NCI-H524 treated with DMSO at 0.1 percent for 48 hours (cell line): ENCODE measurements around the gene GAST.

ENCODE experiments used
- DNase-seq: peaks from one replicate; lab custom pipeline; 2025; lab: John Stamatoyannopoulos, UW

The GAST gene

GRCh38 chr17:41707803-41708669 lies 4.1 kb upstream of the GAST start:
- no peak for DNase-seq

DNA sequence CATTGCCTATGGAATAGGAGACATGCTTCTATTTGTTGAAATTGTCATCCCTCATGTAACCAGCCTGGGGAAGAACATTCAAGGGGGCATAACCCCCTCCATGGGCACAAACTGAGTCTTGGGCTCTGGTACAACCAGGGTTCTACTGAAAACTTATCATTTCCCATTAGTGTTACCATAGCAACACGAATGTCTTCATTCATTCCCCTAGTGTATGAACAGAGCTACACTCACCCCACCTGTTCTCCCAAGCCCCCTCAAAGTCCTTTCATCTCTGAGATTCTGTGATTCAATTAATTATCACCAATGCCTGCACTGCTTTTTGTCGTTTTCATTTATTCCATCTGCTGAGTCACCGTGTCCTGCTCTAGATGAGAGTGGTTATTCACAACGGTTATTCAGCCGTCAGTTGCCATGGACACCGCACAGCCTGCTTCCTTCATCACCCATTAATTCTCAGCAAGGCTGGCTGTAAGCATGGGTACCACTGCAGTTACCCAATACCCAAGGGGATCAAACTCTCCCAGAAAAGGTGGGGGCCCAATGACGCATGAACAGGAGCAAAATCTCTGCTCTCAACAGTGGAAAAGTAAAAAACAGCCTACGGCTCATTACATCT lies 1.6 kb upstream of the GAST start:
- DNase-seq, result no peak

DNA sequence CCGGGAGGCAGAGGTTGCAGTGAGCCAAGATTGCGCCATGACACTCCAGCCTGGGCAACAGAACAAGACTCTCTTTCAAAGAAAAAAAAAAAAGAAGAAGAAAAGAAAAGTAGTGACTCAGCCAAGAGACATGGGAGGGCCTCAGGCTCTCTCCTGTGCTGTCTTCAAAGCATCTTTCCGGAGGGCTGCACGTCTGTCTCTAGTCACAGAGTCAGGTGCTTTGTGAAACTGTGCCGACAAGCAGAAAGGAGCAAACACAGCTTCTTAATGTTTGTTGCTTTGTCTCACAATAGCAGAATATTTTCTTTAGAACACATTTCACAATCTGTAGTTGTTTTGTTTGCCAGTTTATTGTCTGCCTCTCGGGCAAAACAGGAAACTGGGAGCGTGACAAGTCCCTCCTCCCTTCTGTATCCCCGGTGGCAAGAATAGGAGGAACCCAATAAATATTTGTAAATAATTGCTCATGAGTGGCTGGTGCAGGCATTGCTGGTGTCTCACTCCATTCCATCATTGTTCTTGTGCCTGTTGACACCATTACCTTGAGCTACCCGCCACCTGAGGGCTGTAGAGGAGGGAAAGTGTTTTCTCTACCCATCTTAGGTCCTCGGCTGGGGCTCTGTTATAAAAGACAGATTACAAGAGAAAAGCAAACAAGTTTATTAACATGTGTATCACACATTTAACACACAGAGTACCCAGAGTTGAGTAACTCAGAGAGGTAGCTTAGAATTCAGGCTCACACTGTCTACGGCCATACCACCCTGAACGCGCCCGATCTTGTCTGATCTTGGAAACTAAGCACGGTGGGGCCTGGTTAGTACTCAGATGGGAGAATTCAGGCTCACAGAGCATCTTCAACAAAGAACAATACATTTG lies 5.5 kb downstream of the GAST start:
- no peak for DNase-seq

- DNase-seq, result no peak
These were observed 6.1 kb downstream of the GAST start for GRCh38 chr17:41718287-41718645.

- no peak for DNase-seq
These were observed 10.1 kb downstream of the GAST start for GRCh38 chr17:41722231-41722630.

- no peak for DNase-seq
These were observed 11.8 kb downstream of the GAST start for GRCh38 chr17:41723801-41724475.

DNA sequence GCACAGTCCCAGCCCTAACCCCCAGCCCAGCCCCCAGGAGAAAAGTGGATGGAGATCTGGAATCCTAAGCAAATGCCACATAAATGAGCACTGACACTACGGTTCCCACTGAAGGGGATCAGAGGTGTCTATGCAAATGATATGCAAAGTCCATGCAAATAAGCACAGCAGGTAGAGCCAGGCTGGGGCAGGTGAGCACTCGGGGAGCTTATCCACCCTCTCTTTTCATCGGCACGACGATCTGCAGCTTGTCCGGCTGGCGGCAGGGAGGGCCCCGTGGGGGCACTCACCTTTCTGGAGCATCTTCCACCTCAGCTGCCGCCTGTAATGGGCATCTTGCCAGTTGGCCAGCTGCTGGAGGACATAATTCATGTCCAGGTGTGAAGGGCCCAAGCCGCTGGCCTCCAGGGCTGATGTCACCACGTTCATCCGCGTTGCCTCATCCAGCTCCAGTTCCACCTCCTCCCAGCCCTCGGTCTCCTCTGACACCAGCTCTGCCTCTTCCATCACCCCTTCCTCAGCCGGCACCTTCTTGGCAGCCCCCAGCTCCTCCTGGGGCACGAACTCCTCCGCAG lies 12.4 kb downstream of the GAST start:
- DNase-seq, result no peak

DNA sequence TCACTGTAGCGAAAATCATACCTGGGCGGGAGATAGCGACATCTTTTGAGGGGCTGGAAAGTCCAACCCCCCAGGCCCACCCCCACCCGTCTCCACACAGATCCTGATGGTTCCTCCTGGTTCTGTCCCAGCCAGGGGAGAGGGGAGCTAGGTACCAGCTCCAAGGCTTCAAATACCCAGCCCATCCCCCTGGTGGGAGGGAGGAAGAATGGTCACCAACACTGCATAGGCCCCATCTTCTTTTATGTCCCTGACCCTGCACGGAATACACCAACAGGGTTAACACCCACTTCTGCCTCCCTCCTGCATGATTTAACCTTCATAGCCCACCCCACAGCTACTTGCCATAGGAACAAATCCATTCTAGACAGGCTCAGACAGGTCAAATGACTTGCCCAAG lies 13.0 kb downstream of the GAST start:
- DNase-seq, result no peak

GRCh38 chr17:41728056-41728455 lies 15.9 kb downstream of the GAST start:
- DNase-seq, result no peak

- DNase-seq, result no peak
These were observed 18.3 kb downstream of the GAST start for GRCh38 chr17:41730479-41730878.

GRCh38 chr17:41731836-41732235 lies 19.7 kb downstream of the GAST start:
- no peak for DNase-seq

DNA sequence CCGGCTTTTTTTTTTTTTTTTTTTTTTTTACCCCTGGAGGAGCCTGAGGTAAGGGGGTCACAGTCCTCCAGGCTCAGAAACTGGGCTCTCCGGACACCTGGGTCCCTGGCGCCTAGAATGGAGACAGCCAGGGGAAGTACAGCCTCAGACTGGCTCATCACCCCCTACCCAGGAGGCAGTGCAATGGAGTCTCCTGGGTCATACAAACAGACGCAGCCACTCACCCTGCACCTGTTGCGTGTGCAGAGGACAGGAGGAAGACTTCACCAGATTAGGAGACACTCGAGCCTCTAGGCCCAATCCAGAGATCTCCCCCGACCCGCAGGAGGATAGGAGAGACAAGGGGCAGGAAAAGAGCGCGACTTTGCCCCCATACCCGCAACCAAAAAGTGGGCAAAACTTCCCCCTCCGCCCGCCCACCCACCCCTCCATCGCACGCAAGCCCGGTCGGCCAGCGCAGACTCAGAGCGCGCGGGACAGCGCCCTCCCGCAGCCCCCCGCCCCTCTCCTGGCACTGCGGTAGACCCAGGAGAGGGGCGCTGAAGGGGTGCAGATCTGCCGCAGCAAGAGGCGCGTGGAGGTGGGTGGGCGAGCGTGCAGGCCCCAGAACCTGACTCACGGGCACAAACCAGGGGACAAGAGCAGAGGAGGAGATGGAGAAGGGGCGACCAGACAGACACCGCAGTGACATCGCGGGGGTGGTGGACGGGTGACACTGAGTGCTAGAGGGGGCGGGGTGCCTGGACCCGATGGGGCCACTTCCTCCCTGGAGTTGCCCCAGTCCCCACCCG lies 21.4 kb downstream of the GAST start:
- DNase-seq, result no peak

DNA sequence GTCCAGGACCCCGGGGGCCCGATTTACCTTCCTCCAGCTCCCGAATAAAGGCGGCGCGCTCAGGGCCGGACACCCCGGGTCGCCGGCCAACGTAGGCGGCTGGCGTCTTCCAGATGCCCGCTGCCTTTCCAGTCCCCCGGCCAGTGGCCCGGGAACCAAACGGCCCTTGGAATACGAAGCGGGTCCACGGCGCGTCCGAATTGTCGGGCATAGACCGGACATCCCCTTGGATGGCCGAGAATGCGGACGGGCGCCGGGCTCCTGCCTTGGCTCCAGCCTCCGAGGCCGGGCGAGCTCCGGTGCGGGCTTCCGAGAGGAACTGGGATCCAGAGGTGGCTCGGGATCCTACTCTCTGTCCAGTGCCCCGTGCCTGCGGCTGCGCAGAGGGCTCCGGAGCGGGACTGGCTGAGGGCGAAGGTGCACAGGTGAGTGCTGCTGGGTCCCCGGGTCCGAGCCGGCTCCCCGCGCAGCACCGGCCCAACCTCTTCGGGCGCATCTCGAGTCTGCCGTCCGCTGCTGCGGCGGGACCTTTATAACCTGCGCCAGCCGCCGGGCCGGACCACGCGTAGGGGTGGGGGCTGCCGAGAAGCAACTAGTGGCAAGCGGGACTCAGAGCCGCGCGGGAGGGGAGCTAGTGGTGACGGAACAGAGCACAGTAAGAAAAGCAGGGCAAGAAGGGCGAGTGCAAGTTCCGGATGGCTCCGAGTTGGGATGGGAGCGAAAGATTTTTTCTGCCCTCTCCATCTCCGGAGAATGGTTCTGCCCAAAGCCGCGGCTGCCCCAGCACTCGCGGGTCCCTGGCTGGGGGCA lies 22.2 kb downstream of the GAST start, which contains the start of gene HAP1:
Gene HAP1, minus strand, starts transcription at position 505 of the 810 bp plus-strand sequence. Its CDS starts 9 bp downstream, at position 496.
- DNase-seq, result no peak

DNA sequence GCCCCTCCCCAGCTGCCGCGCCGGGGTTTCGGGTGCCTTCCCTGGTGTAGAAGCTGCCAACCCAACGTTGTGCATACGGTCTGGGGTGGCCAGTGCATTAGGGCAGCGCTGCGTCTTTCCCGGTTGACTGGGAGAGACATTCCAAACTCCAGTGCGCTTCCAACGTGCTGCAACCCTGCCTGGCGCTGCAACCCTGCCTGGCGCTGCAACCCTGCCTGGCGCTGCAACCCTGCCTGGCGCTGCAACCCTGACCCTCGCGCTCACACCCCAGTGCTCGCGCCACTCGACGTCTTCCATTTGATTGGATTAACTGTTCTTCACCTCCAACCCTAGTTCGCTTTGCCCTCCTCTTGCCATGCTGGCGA lies 22.8 kb downstream of the GAST start:
- DNase-seq, result no peak

- DNase-seq, result no peak
These were observed 23.6 kb downstream of the GAST start for GRCh38 chr17:41735744-41736143.

DNA sequence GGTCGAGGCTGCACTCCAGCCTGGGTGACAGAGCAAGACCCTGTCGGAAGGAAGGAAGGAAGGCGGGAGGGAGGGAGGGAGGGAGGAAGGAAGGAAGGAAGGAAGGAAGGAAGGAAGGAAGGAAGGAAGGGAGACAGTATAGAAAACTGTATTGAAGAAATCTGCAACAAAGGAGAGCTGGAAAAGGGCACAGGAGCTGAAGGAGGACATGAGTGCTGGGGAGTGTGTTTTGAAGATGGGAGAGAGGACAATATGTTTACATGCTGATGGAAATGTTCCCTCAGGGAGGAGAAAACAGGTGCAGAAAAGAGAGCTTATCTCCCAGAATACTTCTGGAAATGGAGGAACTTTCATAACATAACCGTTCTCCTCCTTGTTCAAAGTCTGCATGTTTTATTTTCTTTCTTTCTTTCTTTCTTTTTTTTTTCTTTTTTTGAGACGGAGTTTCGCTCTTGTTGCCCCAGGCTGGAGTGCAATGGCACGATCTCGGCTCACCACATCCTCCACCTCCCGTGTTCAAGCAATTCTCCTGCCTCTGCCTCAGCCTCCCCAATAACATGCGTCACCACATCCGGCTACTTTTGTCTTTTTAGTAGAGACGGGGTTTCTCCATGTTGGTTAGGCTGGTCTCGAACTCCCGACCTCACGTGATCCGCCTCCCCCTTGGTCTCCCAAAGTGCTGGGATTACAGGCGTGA lies 25.0 kb downstream of the GAST start:
- DNase-seq, result no peak

GRCh38 chr17:41737680-41738023 lies 25.5 kb downstream of the GAST start:
- no peak for DNase-seq

- DNase-seq, result no peak
These were observed 26.1 kb downstream of the GAST start for GRCh38 chr17:41738077-41738800.

DNA sequence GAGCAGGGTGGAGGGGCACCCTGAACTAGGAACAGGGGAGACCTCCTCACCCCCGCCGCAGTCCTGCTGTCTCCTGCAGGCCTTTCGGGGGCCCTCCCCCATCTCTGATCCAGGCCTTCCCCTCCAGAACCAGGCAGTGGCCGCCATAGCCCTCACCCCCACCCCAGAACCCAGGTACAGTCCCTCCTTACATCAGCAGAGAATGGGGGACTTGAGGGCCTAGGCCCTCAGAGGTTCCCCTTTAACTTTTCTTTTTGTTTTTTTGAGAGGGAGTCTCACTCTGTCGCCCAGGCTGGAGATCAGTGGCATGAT lies 26.6 kb downstream of the GAST start:
- no peak for DNase-seq
